Stimulated activated CD8-positive, alpha-beta memory T cell treated with anti-CD3 and anti-CD28 coated beads, Interleukin-4, amount 100 ng/mL, for 4 hours (primary cell): ENCODE data around the gene MED7.
A peak's percentile ranks its signal among the peaks of the same experiment; 100 is the strongest.
"Not testable (repeated sequence)": the region's sequence is repeated elsewhere in the genome, so short reads cannot be mapped to it uniquely, and the experiment has no call there.

ENCODE experiments used
- DNase-seq, 2 donors: peaks; one replicate each; pipeline ENCODE4 v3.0.0-alpha.2; 2020; ENCODE audit warnings: low read depth in 2 of 2, low spot score in 1 of 2

MED7 gene

DNA sequence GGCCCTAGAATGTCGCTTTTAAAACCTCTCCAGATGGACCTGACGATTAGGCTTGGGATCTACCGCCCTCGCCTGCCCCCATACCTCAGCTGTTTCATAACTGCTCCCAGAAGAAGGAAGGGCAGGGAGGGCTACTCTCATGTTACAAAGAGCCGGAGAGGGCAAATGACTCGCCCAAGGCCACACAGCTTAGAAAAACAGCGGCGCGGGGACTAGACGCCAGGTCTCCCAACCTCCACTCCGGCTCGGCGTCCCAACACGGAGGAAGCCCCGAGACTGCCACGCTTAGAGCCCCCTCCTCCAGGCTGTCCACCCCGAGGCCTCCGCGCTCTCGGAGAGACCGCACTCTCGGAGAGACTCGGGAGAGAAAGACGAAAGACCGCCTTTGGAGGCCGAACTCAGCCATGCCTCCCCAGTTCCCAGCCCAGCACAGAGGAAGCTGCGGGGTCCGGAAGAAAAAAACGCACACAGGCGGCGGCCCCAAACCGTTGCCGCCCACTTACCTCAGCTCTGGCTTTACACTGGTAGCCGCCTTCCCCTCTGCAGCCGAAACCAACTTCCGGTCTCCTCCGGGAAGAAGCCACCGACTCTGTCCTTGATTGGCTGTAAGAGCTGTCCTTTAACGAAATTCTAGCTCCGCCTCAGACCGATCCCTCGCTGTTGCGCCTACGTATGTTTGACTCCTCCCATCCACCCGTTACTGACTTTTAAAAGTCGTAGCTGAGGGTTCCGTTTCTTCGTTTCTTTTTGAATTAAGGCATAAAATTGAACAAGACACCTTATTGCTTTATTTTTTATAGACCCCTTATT lies at the start of gene MED7:
Gene MED7 (minus strand): TSS at position 549 of the 810 bp plus-strand sequence. CDS start 3,434 bp downstream, outside the sequence.
- DNase-seq, result peak; percentile 78 to 84

- DNase-seq, result no peak
Measured at GRCh38 chr5:157189223-157189622, 46.6 kb upstream of the MED7 start.

DNA sequence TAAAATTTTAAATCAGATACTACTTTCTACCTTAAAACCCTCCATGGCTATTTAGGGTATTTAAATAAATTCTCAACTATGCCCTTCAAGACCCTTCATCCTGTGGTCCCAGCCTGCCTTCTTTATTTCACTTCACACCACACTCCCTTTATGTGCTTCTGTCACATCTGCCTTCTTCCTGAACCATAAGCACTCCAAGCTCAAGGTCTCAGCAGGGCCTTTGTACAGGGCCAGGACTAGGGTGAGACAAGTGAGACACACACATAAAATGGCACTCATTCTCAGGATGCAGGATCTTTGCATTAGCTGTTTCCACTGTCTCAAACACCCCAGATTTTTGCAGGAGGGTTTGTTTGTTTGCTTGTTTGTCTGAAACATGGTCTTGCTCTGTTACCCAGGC lies 45.6 kb upstream of the MED7 start:
- no peak for DNase-seq

- DNase-seq, result no peak
Measured at GRCh38 chr5:157187046-157187754, 44.5 kb upstream of the MED7 start.

- no peak for DNase-seq
Measured at GRCh38 chr5:157186309-157187045, 43.8 kb upstream of the MED7 start.

DNA sequence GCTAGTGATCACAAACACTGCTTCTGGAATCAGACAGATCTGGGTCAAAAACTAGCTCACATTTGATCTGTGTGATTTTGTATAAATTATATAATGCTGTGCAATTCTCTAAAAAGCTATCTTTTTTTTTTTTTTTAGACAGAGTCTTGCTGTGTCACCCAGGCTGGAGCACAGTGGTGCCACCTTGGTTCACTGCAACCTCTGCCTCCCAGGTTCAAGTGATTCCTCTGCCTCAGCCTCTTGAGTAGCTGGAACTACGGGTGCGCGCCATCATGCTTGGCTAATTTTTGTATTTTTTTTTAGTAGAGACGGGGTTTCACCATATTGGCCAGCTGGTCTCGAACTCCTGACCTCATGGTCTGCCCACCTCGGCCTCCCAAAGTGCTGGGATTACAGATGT lies 42.5 kb upstream of the MED7 start:
- not testable (repeated sequence) for DNase-seq

GRCh38 chr5:157184117-157184670 lies 41.5 kb upstream of the MED7 start:
- DNase-seq, result no peak

- no peak for DNase-seq
Measured at GRCh38 chr5:157182143-157182757, 39.6 kb upstream of the MED7 start.

- no peak for DNase-seq
Measured at GRCh38 chr5:157180374-157181264, 38.0 kb upstream of the MED7 start, which contains the start of gene ITK. Gene ITK (plus strand): TSS chr5:157180840. CDS start chr5:157180978, 138 bp downstream.

GRCh38 chr5:157178966-157179365 lies 36.3 kb upstream of the MED7 start:
- DNase-seq, result no peak

GRCh38 chr5:157177953-157178352 lies 35.3 kb upstream of the MED7 start:
- DNase-seq, result no peak

GRCh38 chr5:157175071-157175612 lies 32.5 kb upstream of the MED7 start:
- DNase-seq, result no peak

- DNase-seq, result peak; percentile 66 to 84
Measured at GRCh38 chr5:157172403-157172802, 29.7 kb upstream of the MED7 start.

- no peak for DNase-seq
Measured at GRCh38 chr5:157168286-157168685, 25.6 kb upstream of the MED7 start.

DNA sequence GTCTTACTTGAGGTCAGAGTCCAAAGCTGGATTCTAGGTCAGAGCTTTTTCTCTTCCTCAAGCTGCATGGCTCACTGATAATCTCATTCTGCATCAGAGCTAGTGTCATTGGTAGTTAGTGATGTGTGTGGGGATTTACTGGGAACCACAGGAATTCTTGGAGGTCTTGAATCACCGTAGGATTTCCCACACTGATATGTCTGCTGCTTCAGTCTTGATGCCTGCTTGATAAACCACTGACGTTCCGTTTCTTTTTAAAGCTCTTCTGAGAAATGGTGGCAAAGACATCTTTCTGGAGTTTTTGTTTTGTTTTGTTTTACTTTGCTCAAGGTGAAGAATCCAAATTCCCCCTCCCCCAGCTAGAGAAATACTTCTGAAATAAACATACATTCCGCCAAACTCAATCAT lies 24.6 kb upstream of the MED7 start:
- no peak for DNase-seq

- no peak for DNase-seq
Measured at GRCh38 chr5:157166214-157167213, 23.8 kb upstream of the MED7 start, which contains the start of gene GARIN3. Gene GARIN3 (minus strand): TSS chr5:157166264. CDS start chr5:157166168, 96 bp downstream.

- no peak for DNase-seq
Measured at GRCh38 chr5:157165668-157166067, 23.0 kb upstream of the MED7 start.

GRCh38 chr5:157165261-157165660 lies 22.6 kb upstream of the MED7 start:
- DNase-seq, result no peak
